ENCODE measurements around the gene RBM15. TPM values are rescaled to one million over a fixed set of nuclear protein-coding genes. Genes with fewer than 3 reads are reported as not detected.

The RBM15 gene
- total RNA-seq, 2 donors from 2014 or later = 21.4 to 25.9 TPM

- no peak for DNase-seq
- H3K4me1 ChIP-seq = no peaks in the 10 kb centered on the region
- WGBS, 2 donors = 51 to 53% methylated on average over 8 of the region's 8 CpGs
- intact Hi-C loops (cut with DNase I) = no loop called here
- H3K27me3 ChIP-seq = no peaks in the 10 kb centered on the region
- no peak within 1 kb of the TSS for H3K27ac ChIP-seq
- no peak within 1 kb of the TSS for H3K4me3 ChIP-seq
- H3K9me3 ChIP-seq = no peaks in the 10 kb centered on the region
- no peak for ATAC-seq
- TF ChIP-seq CTCF (IDR thresholded peaks at IDR 0.05) (no peak), POLR2A (IDR thresholded peaks at IDR 0.05) (no peak)
- H3K36me3 ChIP-seq (replicated peaks in 1 of 2; ENCODE audit: insufficient read depth in 1 of 2, low read depth in 2 of 2) = no peaks in the 10 kb centered on the region
These were observed 51.6 kb downstream of the RBM15 start, which contains the start of gene SLC16A4 for GRCh38 chr1:110390692-110391245. Gene SLC16A4, minus strand, starts transcription at chr1:110391026. Its CDS starts 1,703 bp downstream, at chr1:110389323.

- no peaks in the 10 kb centered on the region for H3K9me3 ChIP-seq
- no peaks in the 10 kb centered on the region for H3K27me3 ChIP-seq
- WGBS, 2 donors = 89 to 93% methylated on average over 2 of the region's 2 CpGs
- H3K4me3 ChIP-seq = no peak overlapping the region
- TF ChIP-seq CTCF (IDR thresholded peaks at IDR 0.05) = no peak
- TF ChIP-seq POLR2A (IDR thresholded peaks at IDR 0.05) = no peak
- no peak overlapping the region for H3K27ac ChIP-seq
- ATAC-seq = no peak
- no peak for DNase-seq
- intact Hi-C loops (cut with DNase I) = no loop called here
- H3K4me1 ChIP-seq = no peaks in the 10 kb centered on the region
- H3K36me3 ChIP-seq (replicated peaks in 1 of 2; ENCODE audit: insufficient read depth in 1 of 2, low read depth in 2 of 2) = no peaks in the 10 kb centered on the region
These were observed 54.1 kb downstream of the RBM15 start for GRCh38 chr1:110393286-110393685.

DNA sequence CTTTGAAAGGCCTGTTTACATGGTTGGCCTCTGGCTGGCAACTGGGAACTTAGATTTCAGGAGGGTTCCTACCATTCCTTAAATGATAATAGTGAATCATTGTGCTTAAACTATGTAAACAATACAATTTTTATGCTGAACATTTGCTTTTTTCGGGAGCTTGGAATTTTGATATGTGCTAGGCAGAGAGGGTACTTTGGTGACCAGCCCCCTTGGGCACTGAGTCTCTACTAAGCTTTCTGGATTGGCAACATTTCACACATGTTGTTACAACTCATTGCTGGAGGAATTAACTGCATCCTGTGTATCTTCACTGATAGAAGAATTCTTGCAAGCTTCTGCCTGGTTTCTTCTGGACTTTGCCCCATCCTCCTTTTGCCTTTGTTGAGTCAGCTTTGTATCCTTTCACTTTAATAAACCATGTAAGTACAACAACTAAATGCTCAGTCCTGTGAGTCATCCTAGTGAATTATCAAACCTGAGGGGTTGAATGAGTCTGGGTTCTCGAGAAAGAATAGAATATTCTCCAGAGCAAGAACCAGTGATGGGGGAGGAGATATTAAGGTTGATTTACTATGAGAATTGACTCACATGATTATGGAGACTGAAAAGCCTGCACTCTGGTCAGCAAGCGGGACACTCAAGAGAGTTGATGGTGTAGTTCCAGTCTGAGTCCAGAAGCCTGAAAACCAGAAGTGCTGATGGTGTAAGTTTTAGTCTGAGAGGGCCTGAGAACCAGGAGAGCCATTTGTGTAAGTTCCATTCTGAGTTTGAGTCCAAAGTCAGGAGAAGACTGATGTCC is 54.7 kb downstream of the RBM15 start:
- no peak overlapping the region for H3K27ac ChIP-seq
- WGBS, 2 donors = 70 to 77% methylated on average over 3 of the region's 3 CpGs
- H3K4me1 ChIP-seq = no peaks in the 10 kb centered on the region
- no peaks in the 10 kb centered on the region for H3K27me3 ChIP-seq
- ATAC-seq (no peak), DNase-seq (no peak)
- no peak for TF ChIP-seq CTCF (IDR thresholded peaks at IDR 0.05)
- TF ChIP-seq POLR2A (IDR thresholded peaks at IDR 0.05) = no peak
- intact Hi-C loops (cut with DNase I) = no loop called here
- H3K36me3 ChIP-seq (replicated peaks in 1 of 2; ENCODE audit: insufficient read depth in 1 of 2, low read depth in 2 of 2) = no peaks in the 10 kb centered on the region
- H3K4me3 ChIP-seq = no peak overlapping the region
- H3K9me3 ChIP-seq = no peaks in the 10 kb centered on the region

- no peaks in the 10 kb centered on the region for H3K4me1 ChIP-seq
- H3K27ac ChIP-seq = no peak overlapping the region
- WGBS, 2 donors = 91 to 98% methylated on average over 3 of the region's 3 CpGs
- H3K9me3 ChIP-seq = no peaks in the 10 kb centered on the region
- H3K27me3 ChIP-seq = no peaks in the 10 kb centered on the region
- DNase-seq = no peak
- intact Hi-C loops (cut with DNase I) = no loop called here
- TF ChIP-seq CTCF (IDR thresholded peaks at IDR 0.05) = no peak
- no peak for TF ChIP-seq POLR2A (IDR thresholded peaks at IDR 0.05)
- ATAC-seq = no peak
- H3K4me3 ChIP-seq = no peak overlapping the region
- H3K36me3 ChIP-seq (replicated peaks in 1 of 2; ENCODE audit: insufficient read depth in 1 of 2, low read depth in 2 of 2) = no peaks in the 10 kb centered on the region
These were observed 55.3 kb downstream of the RBM15 start for GRCh38 chr1:110394493-110394820.

Other genes starting within 250 kb of the RBM15 start
- not detected for gene UBL4B, start 226.9 kb upstream of the RBM15 start, total RNA-seq
- under 1 TPM; 0.52 to 0.99 TPM for gene SLC6A17, start 188.9 kb upstream of the RBM15 start, total RNA-seq
- gene KCNC4, start 129.1 kb upstream of the RBM15 start, total RNA-seq = 10 to 100 TPM in 1 of 2 donors, 1 to 10 TPM in 1; 8.6 to 12.7 TPM
- gene SLC16A4, start 51.6 kb downstream of the RBM15 start, total RNA-seq = 1 to 10 TPM; 3.6 TPM
- gene LAMTOR5, start 68.3 kb downstream of the RBM15 start, total RNA-seq = 10 to 100 TPM in 1 of 2 donors, 1 to 10 TPM in 1; 8.6 to 25.4 TPM
- 1 to 10 TPM in 1 of 2 donors, under 1 TPM in 1; 0.26 to 4.9 TPM for gene PROK1, start 111.8 kb downstream of the RBM15 start, total RNA-seq
- gene KCNA10, start 179.8 kb downstream of the RBM15 start, total RNA-seq = not detected